ENCODE results near the gene LTBR. TPM values are rescaled to one million over a fixed set of nuclear protein-coding genes. Genes with fewer than 3 reads are reported as not detected.

Gene LTBR
- total and polyA plus RNA-seq, 4 donors: 15.8 to 138 (median 89.0) TPM

GRCh38 chr12:6358881-6359280 lies 25.1 kb upstream of the LTBR start:
- H3K27me3 ChIP-seq (ENCODE audit: control insufficient read depth in 4 of 4, insufficient read depth in 4 of 4, low read length in 3 of 4): no peaks in the 10 kb centered on the region
- no peaks in the 10 kb centered on the region for H3K9me3 ChIP-seq (ENCODE audit: control insufficient read depth in 4 of 4, low read length in 3 of 4)
- no peak for DNase-seq (ENCODE audit: low spot score)
- no peak overlapping the region for H3K9ac ChIP-seq (ENCODE audit: low read depth in 1 of 2, low read length in 2 of 2)
- TF ChIP-seq MAX (IDR thresholded peaks at IDR 0.05) (no peak), FOXA1 (IDR thresholded peaks at IDR 0.05) (no peak), RXRA (IDR thresholded peaks at IDR 0.05) (no peak), JUND (IDR thresholded peaks at IDR 0.05) (no peak), ZBTB33 (IDR thresholded peaks at IDR 0.05) (no peak)
- TF ChIP-seq, protein P1, sequence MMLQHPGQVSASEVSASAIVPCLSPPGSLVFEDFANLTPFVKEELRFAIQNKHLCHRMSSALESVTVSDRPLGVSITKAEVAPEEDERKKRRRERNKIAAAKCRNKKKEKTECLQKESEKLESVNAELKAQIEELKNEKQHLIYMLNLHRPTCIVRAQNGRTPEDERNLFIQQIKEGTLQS (IDR thresholded peaks at IDR 0.05): no peak
- no peaks in the 10 kb centered on the region for H3K36me3 ChIP-seq (ENCODE audit: control insufficient read depth in 4 of 4, insufficient read depth in 3 of 4, low read depth in 1 of 4, low read length in 3 of 4)
- peaks cover 12 to 38% (median 27%) of the 10 kb centered on the region in 4 donors for H3K4me1 ChIP-seq (ENCODE audit: control insufficient read depth in 4 of 4, insufficient read depth in 4 of 4, low read length in 3 of 4)
- 72% methylated on average over 1 of the region's 1 CpG for WGBS
- peak overlapping the region in 1 of 2 donors; percentile 94 for H3K27ac ChIP-seq (ENCODE audit: low read depth in 1 of 2, low read length in 2 of 2)
- no peak overlapping the region for H3K4me3 ChIP-seq (ENCODE audit: low read depth in 1 of 3, low read length in 3 of 3)

DNA sequence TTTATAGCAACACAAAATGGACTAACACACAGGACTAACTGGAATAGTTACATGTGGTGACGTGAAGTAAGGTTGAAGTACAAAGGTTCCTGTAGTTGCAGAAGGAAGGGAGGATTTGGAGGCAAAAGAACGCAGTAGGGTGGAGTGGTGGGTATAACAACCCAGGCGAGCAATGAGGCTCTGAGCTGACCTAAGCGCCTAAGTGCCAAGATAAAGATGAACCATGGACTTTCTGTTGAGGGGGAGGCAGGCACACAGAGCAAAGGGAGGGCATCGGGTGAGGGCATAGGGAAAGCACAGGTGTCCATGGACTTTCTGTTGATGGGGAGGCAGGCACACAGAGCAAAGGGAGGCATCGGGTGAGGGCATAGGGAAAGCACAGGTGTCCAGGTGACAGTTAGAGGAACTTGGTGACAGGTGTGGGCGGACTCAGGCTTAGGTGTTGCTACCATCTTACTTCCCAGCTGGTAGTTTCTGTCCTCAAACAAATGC lies 23.8 kb upstream of the LTBR start:
- Histone ChIP-seq H3K27ac (ENCODE audit: low read depth in 1 of 2, low read length in 2 of 2) (peak overlapping the region; percentile 92 to 94), H3K4me3 (ENCODE audit: low read depth in 1 of 3, low read length in 3 of 3) (no peak overlapping the region), H3K4me1 (ENCODE audit: control insufficient read depth in 4 of 4, insufficient read depth in 4 of 4, low read length in 3 of 4) (peaks cover 14 to 41% (median 27%) of the 10 kb centered on the region in 4 donors), H3K36me3 (ENCODE audit: control insufficient read depth in 4 of 4, insufficient read depth in 3 of 4, low read depth in 1 of 4, low read length in 3 of 4) (no peaks in the 10 kb centered on the region), H3K9ac (ENCODE audit: low read depth in 1 of 2, low read length in 2 of 2) (peak overlapping the region in 1 of 2 donors; percentile 60), H3K27me3 (ENCODE audit: control insufficient read depth in 4 of 4, insufficient read depth in 4 of 4, low read length in 3 of 4) (no peaks in the 10 kb centered on the region), H3K9me3 (ENCODE audit: control insufficient read depth in 4 of 4, low read length in 3 of 4) (no peaks in the 10 kb centered on the region)
- WGBS: 30% methylated on average over 7 of the region's 7 CpGs
- DNase-seq (ENCODE audit: low spot score): no peak
- peak; percentile 77 for TF ChIP-seq FOXA1 (IDR thresholded peaks at IDR 0.05)
- TF ChIP-seq, protein P1 (IDR thresholded peaks at IDR 0.05): peak; percentile 88
- TF ChIP-seq NR2F2 (IDR thresholded peaks at IDR 0.05): peak; percentile 75
- peak; percentile 85 for TF ChIP-seq FOXA2 (IDR thresholded peaks at IDR 0.05)
- TF ChIP-seq EGR1 (IDR thresholded peaks at IDR 0.05; ENCODE audit: low read depth in 2 of 2): peak; percentile 82 to 94
- TF ChIP-seq, protein P2, sequence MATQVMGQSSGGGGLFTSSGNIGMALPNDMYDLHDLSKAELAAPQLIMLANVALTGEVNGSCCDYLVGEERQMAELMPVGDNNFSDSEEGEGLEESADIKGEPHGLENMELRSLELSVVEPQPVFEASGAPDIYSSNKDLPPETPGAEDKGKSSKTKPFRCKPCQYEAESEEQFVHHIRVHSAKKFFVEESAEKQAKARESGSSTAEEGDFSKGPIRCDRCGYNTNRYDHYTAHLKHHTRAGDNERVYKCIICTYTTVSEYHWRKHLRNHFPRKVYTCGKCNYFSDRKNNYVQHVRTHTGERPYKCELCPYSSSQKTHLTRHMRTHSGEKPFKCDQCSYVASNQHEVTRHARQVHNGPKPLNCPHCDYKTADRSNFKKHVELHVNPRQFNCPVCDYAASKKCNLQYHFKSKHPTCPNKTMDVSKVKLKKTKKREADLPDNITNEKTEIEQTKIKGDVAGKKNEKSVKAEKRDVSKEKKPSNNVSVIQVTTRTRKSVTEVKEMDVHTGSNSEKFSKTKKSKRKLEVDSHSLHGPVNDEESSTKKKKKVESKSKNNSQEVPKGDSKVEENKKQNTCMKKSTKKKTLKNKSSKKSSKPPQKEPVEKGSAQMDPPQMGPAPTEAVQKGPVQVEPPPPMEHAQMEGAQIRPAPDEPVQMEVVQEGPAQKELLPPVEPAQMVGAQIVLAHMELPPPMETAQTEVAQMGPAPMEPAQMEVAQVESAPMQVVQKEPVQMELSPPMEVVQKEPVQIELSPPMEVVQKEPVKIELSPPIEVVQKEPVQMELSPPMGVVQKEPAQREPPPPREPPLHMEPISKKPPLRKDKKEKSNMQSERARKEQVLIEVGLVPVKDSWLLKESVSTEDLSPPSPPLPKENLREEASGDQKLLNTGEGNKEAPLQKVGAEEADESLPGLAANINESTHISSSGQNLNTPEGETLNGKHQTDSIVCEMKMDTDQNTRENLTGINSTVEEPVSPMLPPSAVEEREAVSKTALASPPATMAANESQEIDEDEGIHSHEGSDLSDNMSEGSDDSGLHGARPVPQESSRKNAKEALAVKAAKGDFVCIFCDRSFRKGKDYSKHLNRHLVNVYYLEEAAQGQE (IDR thresholded peaks at IDR 0.05): peak; percentile 94
- TF ChIP-seq SP1 (IDR thresholded peaks at IDR 0.05): peak; percentile 100
- peak; percentile 94 for TF ChIP-seq YY1 (IDR thresholded peaks at IDR 0.05)
- peak; percentile 83 for TF ChIP-seq TAF1 (conservative IDR thresholded peaks at IDR 0.05)
- TF ChIP-seq HNF4G (IDR thresholded peaks at IDR 0.05): peak; percentile 100
- TF ChIP-seq RXRA (IDR thresholded peaks at IDR 0.05): peak; percentile 98
- TF ChIP-seq JUND (IDR thresholded peaks at IDR 0.05): peak; percentile 91 to 96
- TF ChIP-seq ZBTB33 (IDR thresholded peaks at IDR 0.05): peak; percentile 91
- peak; percentile 99 for TF ChIP-seq MAX (IDR thresholded peaks at IDR 0.05)
- peak; percentile 58 to 72 for TF ChIP-seq RAD21 (IDR thresholded peaks at IDR 0.05)
- TF ChIP-seq HNF4A (conservative IDR thresholded peaks at IDR 0.05): peak; percentile 99 to 100
- TF ChIP-seq CTCF (IDR thresholded peaks at IDR 0.05; ENCODE audit: low read depth, low read length, missing input control): no peak
- peak in 1 of 2 donors; percentile 75 for TF ChIP-seq GABPA (IDR thresholded peaks at IDR 0.05 in 1 of 2, conservative IDR thresholded peaks at IDR 0.05 in 1 of 2)
